ENCODE measurements around the gene PADI1. TPM values are rescaled to one million over a fixed set of nuclear protein-coding genes. Genes with fewer than 3 reads are reported as not detected.

PADI1 gene
- total RNA-seq, 4 donors from 2014 or later: 3.2 to 24.2 (median 6.6) TPM

DNA sequence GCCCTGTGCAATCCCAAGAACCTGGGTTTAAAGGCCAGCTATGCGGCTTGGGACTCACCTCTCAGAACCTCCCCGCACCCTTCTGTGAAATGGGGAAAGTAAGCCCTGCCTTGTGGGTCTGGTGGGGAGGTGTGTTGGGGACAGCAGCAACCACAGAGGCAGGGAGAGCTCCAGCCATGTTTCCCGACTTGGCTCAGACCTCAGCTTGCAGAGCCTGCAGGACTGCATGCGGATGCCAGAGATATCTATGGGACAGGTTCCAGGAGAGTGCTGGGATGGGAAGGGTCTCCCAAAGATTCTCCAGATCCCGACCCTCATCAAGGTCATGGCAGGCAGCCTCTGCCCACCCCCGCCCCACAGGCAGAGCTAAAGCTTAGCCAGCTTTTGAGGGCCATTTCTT, 20.2 kb downstream of the PADI1 start:
- DNase-seq (ENCODE audit: low spot score in 2 of 2): no peak
- TF ChIP-seq CTCF (IDR thresholded peaks at IDR 0.05) (no peak), POLR2A (IDR thresholded peaks at IDR 0.05) (no peak)
- 80 to 87% methylated on average over 4 to 6 of the region's 6 CpGs for WGBS, 2 donors
- H3K4me3 ChIP-seq (ENCODE audit: low read depth, poor library complexity, severe bottlenecking): no peak overlapping the region
- intact Hi-C loops (cut with DNase I; ENCODE audit: low total_unique reads): no loop called here

DNA sequence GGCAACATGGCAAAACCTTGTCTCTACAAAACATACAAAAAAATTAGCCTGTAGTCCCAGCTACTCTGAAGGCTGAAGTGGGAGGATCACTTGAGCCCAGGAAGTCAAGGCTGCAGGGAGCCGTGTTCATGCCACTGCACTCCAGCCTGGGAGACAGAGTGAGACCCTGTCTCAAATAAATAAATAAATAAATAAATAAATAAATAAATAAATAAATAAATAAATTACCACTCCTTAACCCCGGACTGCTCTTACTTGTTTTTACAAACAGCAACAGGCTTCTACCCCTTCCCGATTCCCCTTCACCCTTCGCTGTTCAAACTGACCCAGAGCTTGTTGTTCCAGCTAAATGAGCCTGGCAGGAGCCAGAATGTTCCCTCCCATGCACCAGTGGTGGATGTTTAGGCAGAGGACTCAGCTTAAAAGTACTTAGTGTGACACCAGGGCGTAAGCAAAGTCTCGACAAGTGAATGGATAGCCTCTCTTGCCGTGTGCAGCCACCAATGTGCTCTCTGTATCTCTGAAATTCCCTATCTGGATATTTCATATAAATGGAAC, 22.5 kb downstream of the PADI1 start:
- no peak for DNase-seq (ENCODE audit: low spot score in 2 of 2)
- intact Hi-C loops (cut with DNase I; ENCODE audit: low total_unique reads): no loop called here
- 79 to 80% methylated on average over 7 of the region's 7 CpGs for WGBS, 2 donors
- no peak for TF ChIP-seq POLR2A (IDR thresholded peaks at IDR 0.05)
- TF ChIP-seq CTCF (IDR thresholded peaks at IDR 0.05): no peak
- H3K4me3 ChIP-seq (ENCODE audit: low read depth, poor library complexity, severe bottlenecking): no peak overlapping the region

GRCh38 chr1:17228619-17229018, 23.7 kb downstream of the PADI1 start:
- H3K4me3 ChIP-seq (ENCODE audit: low read depth, poor library complexity, severe bottlenecking): no peak overlapping the region
- intact Hi-C loops (cut with DNase I; ENCODE audit: low total_unique reads): no loop called here
- TF ChIP-seq CTCF (IDR thresholded peaks at IDR 0.05) (no peak), POLR2A (IDR thresholded peaks at IDR 0.05) (no peak)
- DNase-seq (ENCODE audit: low spot score in 2 of 2): no peak
- WGBS, 2 donors: 75 to 76% methylated on average over 6 to 8 of the region's 8 CpGs

GRCh38 chr1:17229379-17229778, 24.5 kb downstream of the PADI1 start:
- no peak overlapping the region for H3K4me3 ChIP-seq (ENCODE audit: low read depth, poor library complexity, severe bottlenecking)
- intact Hi-C loops (cut with DNase I; ENCODE audit: low total_unique reads): no loop called here
- no peak for TF ChIP-seq POLR2A (IDR thresholded peaks at IDR 0.05)
- TF ChIP-seq CTCF (IDR thresholded peaks at IDR 0.05): no peak
- DNase-seq (ENCODE audit: low spot score in 2 of 2): no peak
- 69 to 74% methylated on average over 6 of the region's 6 CpGs for WGBS, 2 donors

GRCh38 chr1:17230106-17230505, 25.2 kb downstream of the PADI1 start:
- WGBS, 2 donors: 87 to 92% methylated on average over 9 to 10 of the region's 10 CpGs
- no peak overlapping the region for H3K4me3 ChIP-seq (ENCODE audit: low read depth, poor library complexity, severe bottlenecking)
- intact Hi-C loops (cut with DNase I; ENCODE audit: low total_unique reads): loop anchor here (10.0 kb wide), 1 partner anchor 165 kb away; no protein-coding TSS in a partner anchor
- DNase-seq (ENCODE audit: low spot score in 2 of 2): no peak
- no peak for TF ChIP-seq CTCF (IDR thresholded peaks at IDR 0.05)
- no peak for TF ChIP-seq POLR2A (IDR thresholded peaks at IDR 0.05)
